Activated CD8-positive, alpha-beta T cell treated with anti-CD3 and anti-CD28 coated beads for 36 hours (primary cell): ENCODE measurements around the gene OCIAD2. TPM values are rescaled to one million over a fixed set of nuclear protein-coding genes. Genes with fewer than 3 reads are reported as not detected.

ENCODE experiments used
- ATAC-seq: fragments of 200-7000 bp; cut with Tn5 transposase; one replicate; pipeline ENCODE4 v1.10.0; 2021; ENCODE audit warnings: mild to moderate bottlenecking, moderate library complexity
- CTCF ChIA-PET: fragments of 350-600 bp; sonication (Branson Sonifier 250); formaldehyde crosslinking; loops from one replicate; lab custom pipeline; 2021; ENCODE audit warnings: antibody characterized with exemption; lab: Charles Lee
- POLR2A ChIA-PET: fragments of 350-600 bp; sonication (Branson Sonifier 250); formaldehyde crosslinking; loops from one replicate; lab custom pipeline; 2021; ENCODE audit warnings: antibody characterized with exemption; lab: Charles Lee
- DNase-seq: peaks from one replicate; pipeline ENCODE4 v3.0.0-alpha.2; 2020
- H3K27ac Mint-ChIP-seq: one replicate; pipeline ENCODE4 v1.8.0; 2021; ENCODE audit warnings: mild to moderate bottlenecking, mixed read lengths
- H3K27me3 Mint-ChIP-seq: one replicate; pipeline ENCODE4 v1.8.0; 2021; ENCODE audit warnings: mixed read lengths
- H3K36me3 Mint-ChIP-seq: one replicate; pipeline ENCODE4 v1.8.0; 2021; ENCODE audit warnings: low read depth, mixed read lengths
- H3K4me1 Mint-ChIP-seq: one replicate; pipeline ENCODE4 v1.8.0; 2021; ENCODE audit warnings: low read depth, mixed read lengths
- H3K4me3 Mint-ChIP-seq: one replicate; pipeline ENCODE4 v1.8.0; 2021; ENCODE audit warnings: mild to moderate bottlenecking, moderate library complexity, mixed read lengths
- H3K9me3 Mint-ChIP-seq: one replicate; pipeline ENCODE4 v1.8.0; 2021; ENCODE audit warnings: mixed read lengths
- CTCF ChIP-seq: fragments of 200-600 bp; IDR thresholded peaks from one replicate; pipeline ENCODE4 v1.8.0; 2022; ENCODE audit warnings: antibody characterized with exemption, mild to moderate bottlenecking
- intact Hi-C: fragments of 100-400 bp; cut with micrococcal nuclease; formaldehyde crosslinking; loops from one replicate; pipeline ENCODE4 v1.10.0; 2022
- total RNA-seq, 2 experiments: library from RNA; stranded (reverse); gene quantifications; one replicate each; pipeline ENCODE4 v1.2.3, GENCODE V29; 2021

The OCIAD2 gene
- total RNA-seq, 2 experiments from 2014 or later, result 65.1 to 82.7 TPM

GRCh38 chr4:48947731-48948130 lies 41.2 kb upstream of the OCIAD2 start:
- Mint-ChIP-seq H3K36me3 (no peaks in the 10 kb centered on the region), H3K4me3 (no peak overlapping the region), H3K9me3 (no peaks in the 10 kb centered on the region), H3K27me3 (no peaks in the 10 kb centered on the region), H3K4me1 (peaks cover 13% of the 10 kb centered on the region), H3K27ac (no peak overlapping the region)
- DNase-seq (no peak), ATAC-seq (no peak)
- POLR2A ChIA-PET, result no interaction called here
- intact Hi-C loops, result no loop called here
- CTCF ChIA-PET, result no interaction called here
- TF ChIP-seq CTCF, result no peak

GRCh38 chr4:48945981-48946380 lies 39.4 kb upstream of the OCIAD2 start:
- no peaks in the 10 kb centered on the region for H3K9me3 Mint-ChIP-seq
- peaks cover 13% of the 10 kb centered on the region for H3K4me1 Mint-ChIP-seq
- H3K36me3 Mint-ChIP-seq, result no peaks in the 10 kb centered on the region
- H3K27ac Mint-ChIP-seq, result no peak overlapping the region
- ChIA-PET CTCF (interaction anchor here (2.2 kb wide), 1 partner anchor 17 kb away, joined by 9 read pairs; no protein-coding TSS in a partner anchor), POLR2A (no interaction called here)
- no peak for ATAC-seq
- intact Hi-C loops, result no loop called here
- no peak overlapping the region for H3K4me3 Mint-ChIP-seq
- H3K27me3 Mint-ChIP-seq, result no peaks in the 10 kb centered on the region
- TF ChIP-seq CTCF, result no peak
- DNase-seq, result no peak

GRCh38 chr4:48944756-48945241 lies 38.2 kb upstream of the OCIAD2 start:
- no peaks in the 10 kb centered on the region for H3K9me3 Mint-ChIP-seq
- no peak overlapping the region for H3K4me3 Mint-ChIP-seq
- ChIA-PET POLR2A (interaction anchor here (0.9 kb wide), 1 partner anchor 31 kb away, joined by 4 read pairs; no protein-coding TSS in a partner anchor), CTCF (interaction anchor here (0.6 to 2.2 kb wide), 19 partner anchors 9 to 469 kb away, joined by 3 to 22 read pairs (median 4); no protein-coding TSS in a partner anchor)
- no peak for TF ChIP-seq CTCF
- peaks cover 13% of the 10 kb centered on the region for H3K4me1 Mint-ChIP-seq
- DNase-seq, result peak; percentile 73
- no peaks in the 10 kb centered on the region for H3K36me3 Mint-ChIP-seq
- no peak overlapping the region for H3K27ac Mint-ChIP-seq
- H3K27me3 Mint-ChIP-seq, result no peaks in the 10 kb centered on the region
- intact Hi-C loops, result no loop called here
- ATAC-seq, result peak; percentile 75

GRCh38 chr4:48944252-48944651 lies 37.7 kb upstream of the OCIAD2 start:
- H3K27me3 Mint-ChIP-seq, result no peaks in the 10 kb centered on the region
- intact Hi-C loops, result no loop called here
- H3K9me3 Mint-ChIP-seq, result no peaks in the 10 kb centered on the region
- ChIA-PET POLR2A (no interaction called here), CTCF (interaction anchor here (1.0 to 2.2 kb wide), 13 partner anchors 13 to 468 kb away, joined by 3 to 22 read pairs (median 5); no protein-coding TSS in a partner anchor)
- peaks cover 12% of the 10 kb centered on the region for H3K4me1 Mint-ChIP-seq
- no peak for DNase-seq
- no peaks in the 10 kb centered on the region for H3K36me3 Mint-ChIP-seq
- H3K27ac Mint-ChIP-seq, result no peak overlapping the region
- TF ChIP-seq CTCF, result no peak
- no peak overlapping the region for H3K4me3 Mint-ChIP-seq
- ATAC-seq, result peak; percentile 13

- Mint-ChIP-seq H3K36me3 (no peaks in the 10 kb centered on the region), H3K27me3 (no peaks in the 10 kb centered on the region), H3K4me3 (no peak overlapping the region), H3K27ac (no peak overlapping the region), H3K9me3 (no peaks in the 10 kb centered on the region), H3K4me1 (peaks cover 9% of the 10 kb centered on the region)
- ATAC-seq (no peak), DNase-seq (peak; percentile 18)
- intact Hi-C loops, result no loop called here
- no peak for TF ChIP-seq CTCF
- POLR2A ChIA-PET, result no interaction called here
- CTCF ChIA-PET, result interaction anchor here (1.8 kb wide), 1 partner anchor 19 kb away, joined by 5 read pairs; no protein-coding TSS in a partner anchor
These were observed 36.8 kb upstream of the OCIAD2 start for GRCh38 chr4:48943387-48943786.
